Neuronal stem cell (in vitro differentiated cells): Measurements from ENCODE around the gene IGLL5.

Source experiments
- DNase-seq: peaks from one replicate; pipeline ENCODE4 v3.0.0-alpha.2; 2013; ENCODE audit warnings: low spot score
- H2AFZ ChIP-seq: one replicate; pipeline ENCODE4 v1.6.1; 2013; ENCODE audit warnings: mild to moderate bottlenecking, low read length, inconsistent platforms
- H2AK5ac ChIP-seq: 2 replicates; pipeline ENCODE4 v1.6.1; 2013; ENCODE audit warnings: low read depth, mild to moderate bottlenecking, inconsistent platforms, low read length, moderate library complexity, mixed read lengths
- H2BK120ac ChIP-seq: 2 replicates; pipeline ENCODE4 v1.6.1; 2013; ENCODE audit warnings: low read depth, mild to moderate bottlenecking, inconsistent platforms, low read length, moderate library complexity, mixed read lengths
- H2BK12ac ChIP-seq: one replicate; pipeline ENCODE4 v1.6.1; 2013; ENCODE audit warnings: low read length, inconsistent platforms
- H2BK15ac ChIP-seq: 2 replicates; pipeline ENCODE4 v1.6.1; 2013; ENCODE audit warnings: mild to moderate bottlenecking, low read length, inconsistent platforms, mixed read lengths
- H2BK5ac ChIP-seq: one replicate; pipeline ENCODE4 v1.6.1; 2013; ENCODE audit warnings: inconsistent platforms, mild to moderate bottlenecking, low read length, moderate library complexity
- H3K14ac ChIP-seq: one replicate; pipeline ENCODE4 v1.6.1; 2013; ENCODE audit warnings: low read length, inconsistent platforms
- H3K18ac ChIP-seq: 2 replicates; pipeline ENCODE4 v1.6.1; 2013; ENCODE audit warnings: low read length, inconsistent platforms
- H3K23ac ChIP-seq: 2 replicates; pipeline ENCODE4 v1.6.1; 2013; ENCODE audit warnings: low read depth, mild to moderate bottlenecking, mixed read lengths, low read length, inconsistent platforms; ENCODE audit not compliant: poor library complexity
- H3K27ac ChIP-seq: replicated peaks from 3 replicates; pipeline ENCODE4 v1.5.1; 2013; ENCODE audit warnings: low read length, inconsistent platforms
- H3K27me3 ChIP-seq, 3 experiments: 2 replicates each; pipeline ENCODE4 v1.6.1; 2013; ENCODE audit warnings: low read length in 3 of 3, mild to moderate bottlenecking in 2 of 3, inconsistent platforms in 1 of 3, low read depth in 1 of 3, mixed read lengths in 1 of 3, moderate library complexity in 1 of 3; ENCODE audit not compliant: control insufficient read depth in 3 of 3, insufficient read depth in 3 of 3
- H3K36me3 ChIP-seq, 2 donors: replicated peaks in 1 of 2; 2 replicates each; pipeline ENCODE4 v1.6.1; 2013; ENCODE audit warnings: low read length in 2 of 2; ENCODE audit not compliant: control insufficient read depth in 2 of 2, insufficient read depth in 2 of 2
- H3K4ac ChIP-seq: 2 replicates; pipeline ENCODE4 v1.6.1; 2013; ENCODE audit warnings: inconsistent platforms, mild to moderate bottlenecking, low read length, moderate library complexity
- H3K4me1 ChIP-seq, 2 donors: 1 replicate in 1 of 2; 2 replicates in 1 of 2; pipeline ENCODE4 v1.6.1; 2013; ENCODE audit warnings: low read length in 2 of 2, low read depth in 1 of 2; ENCODE audit not compliant: control insufficient read depth in 2 of 2, insufficient read depth in 1 of 2
- H3K4me2 ChIP-seq: one replicate; pipeline ENCODE4 v1.6.1; 2013; ENCODE audit warnings: mild to moderate bottlenecking, low read length, inconsistent platforms; ENCODE audit not compliant: insufficient read depth, poor library complexity, severe bottlenecking
- H3K4me3 ChIP-seq, 2 donors: 2 replicates each; pipeline ENCODE4 v1.5.1; 2013; ENCODE audit warnings: low read length in 2 of 2, mild to moderate bottlenecking in 2 of 2, inconsistent platforms in 1 of 2, moderate library complexity in 1 of 2
- H3K79me1 ChIP-seq: one replicate; pipeline ENCODE4 v1.6.1; 2013; ENCODE audit warnings: low read depth, mild to moderate bottlenecking, inconsistent platforms, low read length, moderate library complexity
- H3K9ac ChIP-seq: one replicate; pipeline ENCODE4 v1.6.1; 2013; ENCODE audit warnings: mild to moderate bottlenecking, low read depth, low read length, inconsistent platforms; ENCODE audit not compliant: poor library complexity
- H3K9me3 ChIP-seq, 2 donors: replicated peaks in 1 of 2; 2 replicates each; pipeline versions ENCODE3 to v1.6.1; 2013; ENCODE audit warnings: low read length in 2 of 2, mild to moderate bottlenecking in 2 of 2, inconsistent platforms in 1 of 2, low read depth in 1 of 2, mixed read lengths in 1 of 2, moderate library complexity in 1 of 2; ENCODE audit not compliant: control insufficient read depth in 2 of 2, insufficient read depth in 1 of 2
- H4K8ac ChIP-seq: one replicate; pipeline ENCODE4 v1.6.1; 2013; ENCODE audit warnings: low read depth, mild to moderate bottlenecking, inconsistent platforms, low read length, moderate library complexity
- H4K91ac ChIP-seq: one replicate; pipeline ENCODE4 v1.6.1; 2013; ENCODE audit warnings: low read length, low read depth, mild to moderate bottlenecking, inconsistent platforms; ENCODE audit not compliant: poor library complexity
- WGBS, 2 donors: extraction: QIAGEN DNeasy Blood & Tissue Kit; methylation state at CpG; one replicate each; pipeline ENCODE4 v1.1.7; 2013; ENCODE audit warnings: missing lambda C conversion rate in 2 of 2, mixed read lengths in 1 of 2; ENCODE audit not compliant: insufficient read length in 2 of 2, insufficient replicate concordance in 1 of 2; ENCODE audit errors: extremely low coverage in 2 of 2; 5-methylcytosine and 5-hydroxymethylcytosine counted together

IGLL5 gene

DNA sequence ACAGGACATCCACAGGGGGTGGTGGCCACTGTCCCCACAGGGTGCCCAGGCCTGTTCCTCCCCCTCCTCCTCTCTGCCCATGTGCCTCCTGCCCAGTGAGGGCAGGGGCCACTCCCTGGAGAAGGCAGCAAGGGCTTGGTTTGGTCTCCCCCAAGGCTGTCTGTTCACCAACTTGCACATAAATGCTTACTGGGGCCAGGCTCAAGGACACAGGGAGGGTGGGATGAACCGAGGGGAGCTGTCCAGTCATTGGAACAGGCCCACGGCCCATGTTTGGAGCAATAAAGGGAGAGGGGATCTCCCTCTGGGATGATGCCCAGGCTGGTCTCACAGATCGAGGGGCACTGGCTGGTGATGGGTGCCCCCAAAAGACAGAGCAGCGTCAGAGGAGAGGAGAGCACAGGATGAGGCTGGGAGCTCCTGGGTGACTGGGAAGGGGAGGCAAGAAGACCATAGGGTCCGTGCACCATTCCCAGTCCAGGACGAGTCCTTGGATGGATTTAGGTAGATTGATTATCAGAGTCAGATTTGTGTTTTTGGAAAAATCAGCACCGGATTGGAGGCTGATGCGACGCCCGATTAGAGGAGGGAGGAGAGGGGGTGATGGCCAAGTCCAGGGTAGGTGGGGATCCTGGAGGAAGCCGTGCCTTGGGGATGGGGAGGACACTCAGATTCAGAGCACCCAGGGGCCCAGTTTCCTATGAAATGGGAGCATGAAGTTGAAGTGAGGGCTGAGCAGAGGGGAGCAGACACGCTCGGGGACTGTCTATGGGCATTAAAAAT lies 1.1 kb downstream of the IGLL5 start:
- Histone ChIP-seq H2BK15ac (no peak overlapping the region), H3K4me3 (no peak overlapping the region), H2BK5ac (no peak overlapping the region), H3K23ac (peak overlapping the region; percentile 81), H3K14ac (no peak overlapping the region), H4K91ac (no peak overlapping the region), H3K4ac (no peak overlapping the region), H2AFZ (no peak overlapping the region), H3K18ac (no peak overlapping the region), H3K36me3 (no peaks in the 10 kb centered on the region), H3K4me2 (no peak overlapping the region), H3K4me1 (no peaks in the 10 kb centered on the region), H2BK120ac (no peak overlapping the region), H3K9ac (no peak overlapping the region), H3K9me3 (no peaks in the 10 kb centered on the region), H4K8ac (no peak overlapping the region), H2AK5ac (no peak overlapping the region), H3K79me1 (no peaks in the 10 kb centered on the region), H3K27me3 (peaks cover 0 to 6% (median 0%) of the 10 kb centered on the region in 3 experiments), H2BK12ac (no peak overlapping the region), H3K27ac (no peak overlapping the region)
- no CpG with 5 or more reads among the region's 13 CpGs for WGBS, 2 donors
- no peak for DNase-seq

- no peak overlapping the region for H3K4ac ChIP-seq
- H4K8ac ChIP-seq, result no peak overlapping the region
- H3K4me1 ChIP-seq, result no peaks in the 10 kb centered on the region
- H3K27me3 ChIP-seq, result peaks cover 0 to 6% (median 0%) of the 10 kb centered on the region in 3 experiments
- H3K14ac ChIP-seq, result no peak overlapping the region
- no peak overlapping the region for H2AK5ac ChIP-seq
- no peak for DNase-seq
- no peak overlapping the region for H2BK5ac ChIP-seq
- H2BK15ac ChIP-seq, result no peak overlapping the region
- H3K4me3 ChIP-seq, result no peak overlapping the region
- no peaks in the 10 kb centered on the region for H3K36me3 ChIP-seq
- no peak overlapping the region for H2BK120ac ChIP-seq
- no peak overlapping the region for H4K91ac ChIP-seq
- H2AFZ ChIP-seq, result no peak overlapping the region
- H3K4me2 ChIP-seq, result no peak overlapping the region
- H2BK12ac ChIP-seq, result no peak overlapping the region
- no peak overlapping the region for H3K27ac ChIP-seq
- H3K9me3 ChIP-seq, result no peaks in the 10 kb centered on the region
- H3K23ac ChIP-seq, result no peak overlapping the region
- no peaks in the 10 kb centered on the region for H3K79me1 ChIP-seq
- H3K18ac ChIP-seq, result no peak overlapping the region
- H3K9ac ChIP-seq, result no peak overlapping the region
Measured at GRCh38 chr22:22890085-22890484, 2.5 kb downstream of the IGLL5 start.

- Histone ChIP-seq H4K91ac (no peak overlapping the region), H3K14ac (no peak overlapping the region), H3K79me1 (no peaks in the 10 kb centered on the region), H3K4me2 (no peak overlapping the region), H3K4me1 (no peaks in the 10 kb centered on the region), H2BK5ac (no peak overlapping the region), H2BK12ac (no peak overlapping the region), H2AFZ (no peak overlapping the region), H3K18ac (no peak overlapping the region), H3K27me3 (peaks cover 0 to 6% (median 0%) of the 10 kb centered on the region in 3 experiments), H3K4me3 (no peak overlapping the region), H3K36me3 (no peaks in the 10 kb centered on the region), H3K9me3 (no peaks in the 10 kb centered on the region), H2AK5ac (no peak overlapping the region), H2BK120ac (no peak overlapping the region), H3K23ac (no peak overlapping the region), H2BK15ac (no peak overlapping the region), H3K9ac (no peak overlapping the region), H3K27ac (no peak overlapping the region), H4K8ac (no peak overlapping the region), H3K4ac (no peak overlapping the region)
- no peak for DNase-seq
- WGBS, 2 donors, result no CpG with 5 or more reads among the region's 3 CpGs
Measured at GRCh38 chr22:22891139-22891621, 3.6 kb downstream of the IGLL5 start.

DNA sequence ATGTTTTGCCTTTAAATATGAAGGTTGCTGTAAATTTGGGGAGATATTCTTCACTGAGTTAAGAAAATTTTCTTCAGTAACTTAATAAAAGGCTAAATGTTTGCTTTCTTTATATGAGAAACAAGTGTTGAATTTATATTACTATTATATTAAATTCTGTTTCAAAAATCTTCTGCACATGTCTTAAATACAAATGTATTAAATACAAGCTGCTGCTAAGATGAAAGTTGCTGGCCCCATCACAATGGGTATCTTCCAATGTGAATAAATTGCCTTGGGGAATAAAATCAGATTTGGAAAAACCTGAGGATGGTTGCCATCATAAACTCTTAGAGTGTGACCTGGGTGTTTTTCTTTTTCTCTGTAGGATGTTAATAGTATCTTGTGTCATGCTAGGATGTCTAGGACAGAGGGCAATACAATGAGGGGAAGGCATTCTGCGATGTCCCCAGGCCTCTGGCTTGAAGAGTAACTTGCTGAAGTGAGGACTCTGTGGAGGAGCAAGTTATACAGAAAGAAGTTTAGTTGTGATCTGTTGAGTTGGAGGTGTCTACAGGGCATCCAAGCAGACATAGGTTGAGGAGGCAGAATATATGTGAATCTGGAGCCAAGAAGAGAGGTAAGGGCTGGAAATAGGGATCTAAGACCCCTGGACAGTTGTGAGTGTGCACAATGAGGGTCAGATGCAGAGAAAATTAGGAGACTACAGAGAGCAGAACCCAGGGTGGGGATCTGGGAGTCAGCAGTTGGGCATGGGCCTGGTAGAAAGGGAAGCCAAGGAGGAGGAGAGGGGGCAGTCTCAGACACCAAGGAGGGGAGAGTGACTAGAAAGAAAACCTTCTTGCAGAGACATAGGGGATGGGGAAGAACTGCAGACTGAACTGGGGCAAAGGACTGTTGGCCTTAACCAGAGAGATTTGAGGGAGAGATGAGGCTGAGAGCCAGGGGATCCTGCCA lies 4.8 kb downstream of the IGLL5 start:
- no peak overlapping the region for H3K4me3 ChIP-seq
- no peaks in the 10 kb centered on the region for H3K9me3 ChIP-seq
- H2AK5ac ChIP-seq, result no peak overlapping the region
- H3K79me1 ChIP-seq, result no peaks in the 10 kb centered on the region
- H2AFZ ChIP-seq, result no peak overlapping the region
- no peak for DNase-seq
- no CpG with 5 or more reads among the region's 1 CpG for WGBS, 2 donors
- no peak overlapping the region for H3K18ac ChIP-seq
- H4K8ac ChIP-seq, result no peak overlapping the region
- no peaks in the 10 kb centered on the region for H3K36me3 ChIP-seq
- no peak overlapping the region for H3K14ac ChIP-seq
- no peak overlapping the region for H2BK12ac ChIP-seq
- H4K91ac ChIP-seq, result no peak overlapping the region
- H3K23ac ChIP-seq, result no peak overlapping the region
- H3K9ac ChIP-seq, result no peak overlapping the region
- H3K27ac ChIP-seq, result no peak overlapping the region
- no peak overlapping the region for H3K4me2 ChIP-seq
- no peak overlapping the region for H2BK120ac ChIP-seq
- H2BK15ac ChIP-seq, result no peak overlapping the region
- H3K4ac ChIP-seq, result no peak overlapping the region
- H3K4me1 ChIP-seq, result no peaks in the 10 kb centered on the region
- no peak overlapping the region for H2BK5ac ChIP-seq
- H3K27me3 ChIP-seq, result peaks cover 0 to 6% (median 6%) of the 10 kb centered on the region in 3 experiments
